GM18868 (cell line): Measurements from ENCODE around the gene PACS1.
A peak's percentile ranks its signal among the peaks of the same experiment; 100 is the strongest.

Experiments used
- ATAC-seq: cut with Tn5 transposase; IDR thresholded peaks from one replicate; pipeline ENCODE4 v1.9.1; 2021; ENCODE audit warnings: mild to moderate bottlenecking, moderate library complexity; ENCODE audit not compliant: unreplicated experiment

Gene PACS1

DNA sequence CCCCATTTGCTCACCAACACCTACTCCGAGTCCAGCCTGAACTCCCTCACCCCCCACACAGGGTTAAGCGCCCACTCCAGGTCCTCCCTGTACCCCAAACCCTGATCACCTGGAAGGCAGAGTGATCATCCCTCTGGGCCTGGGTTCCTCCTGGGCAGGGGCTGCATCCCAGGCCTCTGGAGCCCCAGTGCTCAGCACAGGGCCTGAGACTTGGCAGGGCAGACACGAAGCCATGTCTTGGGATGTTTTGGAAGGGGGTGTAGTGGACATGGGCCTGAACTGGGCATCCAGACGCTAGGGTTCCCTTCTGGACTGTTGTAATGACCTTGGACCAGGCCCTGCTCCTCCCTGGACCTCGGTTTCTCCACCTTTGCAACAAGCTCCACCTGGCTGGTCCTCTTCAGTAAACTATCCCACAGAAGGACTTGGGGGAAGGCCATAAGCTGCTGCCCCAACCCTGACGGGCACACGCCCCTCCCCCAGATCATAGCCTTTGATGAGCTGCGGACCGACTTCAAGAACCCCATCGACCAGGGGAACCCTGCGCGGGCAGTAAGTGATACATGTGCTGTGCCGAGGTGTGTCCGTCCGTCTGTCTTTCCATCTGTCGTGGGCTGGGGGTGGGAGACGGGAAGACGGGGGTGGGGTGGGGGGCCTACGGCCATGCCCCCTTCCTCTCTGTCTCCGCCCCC is 211.8 kb downstream of the PACS1 start:
- no peak for ATAC-seq

DNA sequence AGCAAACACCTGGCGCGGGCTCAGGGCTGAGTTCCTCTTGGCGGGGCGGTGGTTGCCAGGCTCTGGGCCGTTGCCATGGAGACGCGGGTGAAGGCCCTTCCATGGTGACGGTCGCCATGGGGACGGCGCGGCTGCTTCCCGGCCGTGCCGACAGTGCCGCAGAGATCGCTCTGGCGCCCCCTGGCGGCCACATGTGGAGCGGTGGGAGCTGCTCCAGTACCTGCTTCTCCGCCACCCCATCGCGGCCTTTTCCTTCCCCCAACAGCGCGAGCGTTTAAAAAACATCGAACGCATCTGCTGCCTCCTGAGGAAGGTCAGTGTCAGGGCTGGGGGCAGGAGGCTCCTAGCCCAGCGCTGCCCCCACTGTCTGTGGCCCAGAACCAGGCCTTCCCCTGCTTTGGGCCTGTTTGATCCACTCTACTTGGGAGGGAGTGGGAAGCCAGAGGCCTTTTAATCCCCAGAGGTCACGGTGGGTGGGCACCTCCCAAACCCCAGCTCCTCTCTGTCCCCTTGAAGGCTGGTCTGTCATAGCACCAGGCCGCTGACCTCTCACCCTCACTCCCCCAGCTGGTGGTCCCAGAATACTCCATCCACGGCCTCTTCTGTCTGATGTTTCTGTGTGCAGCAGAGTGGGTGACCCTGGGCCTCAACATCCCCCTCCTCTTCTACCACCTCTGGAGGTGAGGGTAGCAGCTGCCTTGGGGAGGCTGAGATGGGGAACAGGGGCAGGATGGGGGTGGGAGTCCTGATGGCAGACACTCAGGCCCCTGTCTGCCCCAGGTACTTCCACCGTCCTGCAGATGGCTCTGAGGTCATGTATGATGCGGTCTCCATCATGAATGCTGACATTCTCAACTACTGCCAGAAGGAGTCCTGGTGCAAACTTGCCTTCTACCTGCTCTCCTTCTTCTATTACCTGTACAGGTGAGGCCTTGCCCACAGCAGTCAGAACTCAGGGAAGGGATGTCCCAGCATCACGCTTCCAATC is 212.7 kb downstream of the PACS1 start:
- peak; percentile 85 for ATAC-seq

DNA sequence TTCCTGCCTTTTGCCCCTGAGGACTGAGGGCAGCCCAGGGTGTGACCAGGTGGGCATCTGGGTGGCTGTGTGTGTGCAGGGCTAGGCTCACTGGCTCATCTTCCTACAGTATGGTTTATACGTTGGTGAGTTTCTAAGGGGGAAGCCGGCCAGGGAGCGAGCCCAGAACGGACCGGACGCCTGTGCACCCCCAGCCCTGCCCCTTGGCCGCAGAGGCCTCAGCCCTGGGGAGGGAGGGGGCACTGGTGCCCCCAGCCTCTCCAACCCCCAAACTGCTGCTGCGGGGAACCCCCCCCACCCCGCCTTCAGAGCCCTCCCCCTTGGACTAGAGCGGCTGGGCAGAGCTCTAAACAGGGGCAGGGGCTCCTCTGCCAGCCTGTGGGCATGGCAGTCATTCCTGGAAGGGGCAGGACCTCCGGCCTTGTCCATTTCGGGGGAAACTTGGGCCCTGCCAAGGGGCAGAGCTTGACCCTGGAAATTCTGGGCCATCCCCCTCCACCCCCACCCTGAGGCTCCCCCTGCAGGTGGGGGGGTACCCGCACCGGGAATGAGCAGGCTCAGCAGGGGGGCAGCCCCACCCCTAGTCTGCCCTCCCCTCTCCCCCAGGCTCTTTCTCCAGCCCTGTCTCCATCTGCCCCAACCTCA is 213.5 kb downstream of the PACS1 start:
- ATAC-seq, result no peak

DNA sequence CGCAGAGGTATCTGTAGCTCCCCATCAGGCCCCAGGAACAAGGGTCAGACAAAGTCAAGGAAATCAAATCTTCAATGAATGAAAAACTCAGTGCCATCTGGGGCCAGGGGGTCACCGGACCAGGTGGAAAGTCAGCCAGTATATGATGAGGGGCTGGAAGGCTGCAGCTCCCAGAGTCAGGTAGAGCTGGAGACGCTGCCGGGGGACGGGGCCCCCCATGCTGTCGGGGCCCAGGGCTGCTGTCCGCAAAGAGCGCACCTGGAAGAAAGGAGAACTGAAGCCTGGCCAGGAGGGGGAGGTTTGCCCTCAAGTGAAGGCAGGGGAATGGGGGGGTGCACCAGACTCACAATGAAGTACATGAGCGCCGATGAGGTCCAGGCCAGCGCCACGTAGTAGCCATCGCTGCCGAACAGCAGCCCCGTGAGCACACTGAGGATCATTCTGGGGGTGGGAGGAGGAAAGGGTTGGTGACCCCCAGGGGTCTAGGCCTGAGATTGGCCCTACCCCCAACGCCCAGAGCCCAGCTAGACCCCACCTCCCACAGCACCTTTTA is 214.5 kb downstream of the PACS1 start:
- no peak for ATAC-seq

DNA sequence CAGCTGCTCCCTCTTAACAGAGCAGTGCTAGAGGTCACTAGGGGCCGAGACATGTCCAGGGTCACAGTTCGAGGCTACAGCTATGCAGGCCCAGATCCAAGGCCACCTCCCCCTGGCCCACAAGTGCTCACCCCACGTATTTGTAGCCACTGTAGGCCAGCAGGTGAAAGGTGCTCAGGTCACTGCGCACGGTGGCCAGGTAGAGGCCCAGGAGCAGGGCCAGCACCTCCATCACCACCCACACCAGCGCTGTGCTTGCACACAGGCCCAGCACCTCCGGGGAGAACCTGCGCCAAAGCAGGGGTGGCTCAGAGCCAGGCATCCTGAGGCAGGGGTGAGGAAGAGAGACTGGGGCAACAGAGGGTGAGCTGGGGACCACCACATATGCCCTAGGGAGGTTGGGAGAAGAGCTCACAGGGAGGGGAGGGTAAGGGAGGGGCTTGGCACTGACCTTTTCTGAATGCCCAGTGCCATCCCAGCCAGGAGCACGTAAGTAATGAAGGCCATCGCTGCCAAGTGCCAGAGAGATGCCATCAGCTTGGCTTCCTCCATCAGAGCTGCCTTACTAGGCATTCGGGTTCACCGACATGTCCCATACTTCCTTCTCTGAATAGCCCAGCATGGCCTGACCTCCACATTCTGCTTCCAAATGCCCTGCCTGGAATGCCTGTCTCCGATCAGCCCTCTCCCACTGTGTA is 215.3 kb downstream of the PACS1 start:
- ATAC-seq, result no peak

DNA sequence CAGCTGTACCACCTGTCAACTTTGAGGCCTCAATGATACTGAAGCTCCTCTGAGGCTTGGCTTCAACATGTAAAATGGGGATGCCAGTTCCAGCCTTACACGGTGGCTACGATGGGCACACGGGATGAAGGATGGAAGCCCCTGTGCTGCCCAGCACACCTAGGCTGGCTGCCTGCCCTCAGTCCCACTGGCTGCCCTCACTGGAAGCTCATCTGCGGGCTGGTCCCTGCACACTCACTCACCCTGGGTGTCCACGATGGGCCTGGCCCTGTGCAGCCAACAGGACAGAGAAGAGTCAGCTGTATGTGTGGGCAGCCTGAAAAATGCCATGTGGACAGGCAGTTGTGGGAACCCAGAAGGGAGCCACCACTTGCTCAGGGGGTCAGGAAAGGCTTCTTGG is 216.6 kb downstream of the PACS1 start:
- no peak for ATAC-seq

DNA sequence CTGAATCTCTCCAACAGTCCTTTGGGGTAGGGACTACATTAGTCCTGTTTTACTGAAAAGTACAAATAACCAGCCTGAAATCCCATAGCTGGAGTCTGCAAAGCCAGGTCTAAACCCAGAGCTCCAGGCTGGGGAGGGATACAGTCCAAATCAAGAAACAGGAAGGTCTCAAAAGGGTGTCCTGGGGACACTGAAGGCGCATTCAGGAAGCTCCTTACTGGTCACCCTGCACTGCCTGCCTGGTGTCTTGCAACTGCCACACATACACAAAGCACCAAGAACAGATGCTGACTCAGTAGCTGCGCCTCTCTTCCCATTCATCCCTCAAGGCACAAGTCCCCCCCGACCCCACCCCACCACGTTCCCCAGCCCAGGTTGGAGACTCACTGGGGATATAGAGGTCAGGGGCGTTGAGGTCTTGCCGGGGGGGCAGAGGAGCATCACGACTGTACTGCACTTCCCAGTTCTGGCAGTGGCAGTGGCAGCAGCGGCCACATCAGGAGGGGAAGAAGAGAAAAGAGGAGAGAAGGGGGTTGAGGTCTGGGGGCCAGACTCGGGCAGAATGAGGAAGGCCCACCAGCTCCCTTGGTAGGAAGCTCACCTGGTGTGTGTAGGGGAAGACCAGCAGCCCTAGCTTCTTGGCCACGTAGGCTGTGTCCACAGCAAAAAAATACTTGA is 217.3 kb downstream of the PACS1 start:
- ATAC-seq, result no peak

DNA sequence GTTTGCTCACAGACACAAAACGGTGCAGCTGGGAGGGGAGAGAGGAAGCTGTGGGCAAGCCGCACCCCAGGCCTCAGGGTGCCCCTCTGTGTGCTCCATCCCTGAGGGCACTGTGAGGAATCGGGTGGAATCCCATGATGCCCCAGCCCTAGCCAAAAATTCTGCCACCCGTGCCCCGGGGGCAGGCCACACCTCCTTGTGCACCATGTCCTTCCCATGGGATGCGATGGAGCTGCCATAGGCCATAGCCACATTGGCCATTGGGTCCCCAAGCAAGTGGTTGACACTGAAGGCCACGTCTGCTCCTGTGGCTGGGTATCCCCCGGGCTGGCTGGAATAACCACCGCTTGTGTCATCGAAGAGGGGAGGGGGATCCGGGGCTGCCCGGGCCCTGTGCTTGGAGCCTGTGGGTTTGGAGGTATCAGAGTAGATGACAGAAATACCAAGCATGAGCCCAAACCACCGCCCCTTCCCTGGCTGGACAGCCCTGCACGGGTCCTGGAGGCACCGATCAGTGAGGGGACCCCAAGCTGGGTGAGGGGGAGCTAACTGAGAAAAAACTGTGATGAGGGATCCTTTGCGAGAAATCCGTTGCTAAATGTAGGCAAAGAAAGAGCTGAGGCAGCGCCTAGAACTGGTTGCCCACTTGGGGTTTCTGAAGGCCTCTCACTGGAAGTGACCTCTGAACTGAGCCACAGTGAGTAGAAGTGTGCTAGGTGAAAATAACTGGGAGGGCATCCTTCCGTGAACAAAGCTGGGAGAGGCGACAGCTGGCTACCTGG is 218.0 kb downstream of the PACS1 start:
- ATAC-seq, result no peak

DNA sequence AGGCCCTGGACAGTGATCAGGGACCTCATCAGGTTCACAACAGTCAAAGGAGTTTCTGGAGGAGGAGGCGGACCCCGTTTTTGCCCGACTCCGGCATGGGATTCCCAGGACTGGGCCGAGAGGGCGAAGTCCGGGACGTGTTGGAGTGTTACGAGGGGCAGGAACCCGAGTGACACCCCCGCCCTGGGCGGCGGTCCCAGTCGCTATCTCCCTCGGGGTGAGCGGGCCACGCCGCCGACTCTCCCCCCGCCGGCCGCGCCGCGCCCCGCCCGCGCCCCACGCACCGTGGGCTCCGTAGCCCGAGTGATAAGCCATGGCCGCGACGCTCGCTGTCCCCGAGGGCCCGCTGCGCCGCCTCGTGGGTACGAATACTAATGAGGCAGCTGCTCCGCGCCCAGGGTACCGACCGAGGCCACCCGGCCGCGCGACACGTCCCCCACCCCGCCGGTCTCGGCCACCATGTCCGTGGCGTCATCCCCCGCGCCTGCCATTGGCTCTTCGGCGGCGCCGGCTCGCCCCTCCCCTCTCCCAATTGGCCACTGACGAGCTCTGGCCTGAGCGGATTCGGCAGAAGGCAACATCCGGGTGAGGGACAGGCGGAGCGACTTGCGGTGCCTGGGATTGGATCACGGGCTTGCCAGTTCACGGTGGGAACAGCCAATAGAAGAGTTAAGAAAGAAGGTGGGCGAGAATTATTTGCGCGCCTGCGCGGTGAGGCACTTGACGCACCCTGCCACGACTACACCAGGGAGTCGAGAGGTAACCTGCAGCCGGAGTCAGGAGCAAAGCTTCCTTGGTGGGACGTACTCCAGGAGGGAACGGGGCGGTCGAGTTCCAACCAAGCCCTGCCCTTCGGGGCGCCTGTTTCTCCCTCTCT is 218.8 kb downstream of the PACS1 start, which contains the start of gene YIF1A:
TSS of gene YIF1A (minus strand) at position 473 of the 877 bp plus-strand sequence. CDS start at position 315, 158 bp downstream.
- ATAC-seq, result peak; percentile 89

DNA sequence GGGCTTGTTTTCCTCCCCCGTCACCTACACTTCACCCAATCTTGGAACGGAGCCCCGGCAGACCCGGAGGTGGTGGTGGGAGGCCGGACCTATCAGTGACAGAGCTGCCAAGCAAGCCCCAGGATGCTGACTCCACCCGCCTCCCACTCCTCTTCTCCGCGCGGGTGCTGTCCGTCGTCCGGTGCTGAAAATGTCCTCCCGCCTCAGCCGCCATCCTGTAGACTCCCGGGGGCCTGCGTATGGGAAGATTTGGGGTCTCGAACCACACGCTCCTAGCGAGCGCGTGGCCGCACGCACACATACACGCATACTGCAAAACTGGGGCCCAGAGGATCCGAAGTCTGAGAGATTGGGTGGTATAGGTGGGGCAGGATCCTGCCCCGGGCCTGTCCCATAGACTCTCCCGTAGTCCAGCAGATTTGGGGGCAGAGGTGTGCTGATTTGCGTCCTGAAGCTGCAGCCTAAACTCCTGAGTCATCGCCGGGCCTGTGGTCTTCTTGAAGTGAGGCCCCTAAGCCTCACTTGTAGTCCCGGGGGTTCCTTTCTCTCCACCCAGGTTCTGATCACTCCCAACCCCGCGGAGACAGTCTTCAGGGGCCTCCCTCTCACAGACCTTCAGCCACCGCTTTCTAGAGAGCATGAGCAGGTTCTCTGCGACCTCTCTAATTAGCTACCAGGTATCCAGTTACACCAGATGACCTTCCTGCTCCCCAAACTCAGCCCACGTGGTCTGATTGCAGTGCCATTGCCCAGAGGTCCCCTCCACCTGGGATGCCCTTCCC is 219.7 kb downstream of the PACS1 start:
- peak; percentile 42 for ATAC-seq

DNA sequence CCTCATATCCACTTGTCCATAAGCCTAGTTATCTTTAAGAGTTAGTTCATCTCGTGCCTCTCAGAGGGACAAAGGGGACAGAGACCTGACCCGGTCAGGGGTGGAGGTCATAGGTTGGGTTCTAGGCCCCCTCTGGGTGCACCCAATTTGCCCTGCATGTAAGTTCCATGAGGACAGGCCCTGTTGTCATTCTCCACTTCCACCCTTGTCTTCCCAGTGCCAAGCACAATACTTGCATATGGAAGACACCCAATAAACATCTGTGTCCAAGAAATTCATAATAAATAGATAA is 220.2 kb downstream of the PACS1 start:
- no peak for ATAC-seq

DNA sequence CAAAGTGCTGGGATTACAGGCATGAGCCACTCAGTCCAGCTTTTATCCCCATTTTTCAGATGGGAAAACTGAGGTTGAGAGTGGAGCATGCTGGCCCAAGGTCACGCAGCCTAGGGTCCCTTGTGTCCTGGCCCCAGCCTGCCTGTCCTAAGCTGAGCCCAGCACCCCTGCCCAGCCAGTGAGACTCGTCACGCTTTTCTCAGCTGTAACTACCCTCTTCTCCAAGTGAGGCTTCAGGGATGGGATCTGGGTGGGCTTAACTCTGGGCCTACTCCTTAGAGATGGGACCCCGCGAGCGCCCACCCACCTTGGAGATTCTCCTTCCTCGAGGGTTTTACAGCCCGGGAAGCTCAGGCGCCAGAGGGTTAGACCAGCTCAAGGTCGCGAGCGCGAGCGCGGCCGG is 221.2 kb downstream of the PACS1 start:
- no peak for ATAC-seq

DNA sequence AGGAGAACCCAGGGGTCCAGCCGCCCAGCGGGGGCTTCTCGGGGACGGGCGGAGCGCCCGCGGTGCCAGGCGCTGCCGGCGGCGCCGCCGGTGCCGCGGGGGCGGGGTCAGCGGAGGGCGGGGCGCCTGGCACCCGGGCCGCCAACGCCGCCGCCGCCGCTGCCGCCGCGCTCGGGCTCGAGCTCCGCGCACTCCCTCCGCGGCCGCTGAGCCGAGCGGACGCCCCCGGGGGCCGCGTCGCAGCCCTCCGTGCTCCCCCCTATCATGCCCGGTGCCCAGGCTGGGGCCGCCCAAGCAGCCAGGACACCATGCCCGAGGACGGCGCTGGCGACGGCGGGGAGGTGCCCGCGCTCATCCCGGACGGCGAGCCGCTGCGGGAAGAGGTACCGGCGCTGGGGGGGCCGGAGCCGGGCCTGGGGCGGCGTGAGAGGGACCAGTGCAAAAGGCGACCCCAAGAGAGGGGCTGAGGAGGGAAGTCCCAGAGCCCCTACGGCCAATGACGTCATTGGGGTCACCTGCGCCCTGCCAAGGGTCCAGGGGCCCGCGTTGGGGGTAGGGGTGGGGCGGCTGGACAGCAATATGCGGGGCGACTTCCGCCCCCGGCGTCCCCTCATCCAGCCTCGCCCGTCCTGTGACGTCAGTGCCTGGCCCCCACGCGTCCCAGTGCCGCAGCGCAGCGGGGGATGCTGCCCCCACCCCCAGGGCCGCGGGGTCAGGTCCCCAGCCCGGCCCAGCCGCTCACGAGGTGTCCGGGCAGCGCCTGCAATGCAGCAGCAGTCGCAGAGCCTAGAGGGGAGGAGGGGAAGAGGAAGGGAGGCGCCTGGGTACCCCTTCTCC is 221.9 kb downstream of the PACS1 start, which contains the start of gene TMEM151A:
TSS of gene TMEM151A (plus strand) at position 189 of the 837 bp plus-strand sequence. CDS start at position 309, 120 bp downstream.
- ATAC-seq, result no peak

DNA sequence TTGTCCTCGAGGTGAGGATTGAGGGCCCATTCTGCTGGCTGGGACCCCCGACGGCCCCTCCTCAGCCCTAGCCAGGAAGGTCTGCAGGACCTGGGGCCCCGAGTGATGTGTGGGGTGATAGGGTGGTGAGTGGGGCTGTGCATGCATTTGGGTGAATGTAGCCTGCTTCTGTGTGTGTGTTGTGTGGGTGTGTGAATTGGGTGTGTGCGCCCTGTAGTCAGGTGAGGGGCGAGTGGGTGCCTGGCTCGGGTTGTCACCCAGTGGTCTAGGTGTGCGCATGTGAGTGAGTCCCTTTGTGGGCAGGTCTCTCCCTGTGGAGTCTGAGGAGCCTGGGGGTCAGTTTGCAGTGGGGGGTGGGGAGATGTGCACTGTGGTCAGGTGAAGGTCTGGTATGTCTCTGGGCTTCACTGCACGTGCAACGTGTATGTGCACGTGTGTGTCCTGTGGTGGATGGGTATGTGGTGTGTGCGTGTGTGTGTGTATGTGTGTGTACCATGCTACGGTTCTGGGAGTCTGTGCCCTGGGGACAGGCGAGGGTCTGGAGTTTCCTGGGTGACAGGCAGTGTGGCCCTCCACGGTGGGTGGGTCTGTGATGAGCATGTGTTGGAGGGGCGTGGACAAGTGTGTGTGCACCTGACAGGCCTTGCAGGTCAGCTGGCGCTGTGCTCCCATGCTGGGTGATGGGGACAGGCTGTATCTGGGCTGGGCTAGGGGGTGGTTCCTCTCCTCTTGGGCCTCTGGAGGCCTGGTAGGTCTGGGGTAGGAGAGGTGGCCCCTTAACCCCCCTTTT is 222.7 kb downstream of the PACS1 start:
- no peak for ATAC-seq

DNA sequence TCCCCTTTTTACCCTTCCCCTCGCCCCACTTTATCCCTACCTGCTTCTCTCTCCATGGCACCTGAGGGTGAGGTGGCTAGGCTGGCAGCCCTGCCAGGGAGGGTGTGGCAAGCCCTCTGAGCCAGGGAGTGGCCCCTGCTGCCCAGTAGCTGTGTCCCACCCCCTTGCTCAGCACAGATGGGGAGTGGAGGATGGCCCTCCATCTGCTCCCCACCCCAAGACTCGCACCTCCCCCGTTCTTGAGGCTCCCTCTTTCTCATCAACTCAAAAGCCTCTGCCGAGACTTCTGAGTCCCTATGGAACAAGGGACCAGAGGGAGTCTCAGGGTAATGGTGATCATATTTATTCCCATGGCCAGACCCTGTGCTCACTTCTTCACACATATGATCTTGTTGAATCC is 223.3 kb downstream of the PACS1 start:
- ATAC-seq, result no peak
